Measurements from ENCODE around the gene MBD6. TPM values are rescaled to one million over a fixed set of nuclear protein-coding genes. Genes with fewer than 3 reads are reported as not detected.

Gene MBD6
- total RNA-seq (2022; extraction: Qiagen RNA extraction), result 20.1 to 28.9 TPM (median 27.2 TPM) in 5 replicates

GRCh38 chr12:57522011-57522886 lies at the start of gene MBD6:
Gene MBD6, plus strand, starts transcription at chr12:57522824. Its CDS starts 1,480 bp downstream, at chr12:57524304.

GRCh38 chr12:57479376-57480115 lies 43.1 kb upstream of the MBD6 start, which contains the start of gene ARHGAP9:
Gene ARHGAP9, minus strand, starts transcription at chr12:57479866. Its CDS starts 460 bp downstream, at chr12:57479406.

GRCh38 chr12:57487597-57488401 lies 34.8 kb upstream of the MBD6 start, which contains the start of gene MARS1:
Gene MARS1, plus strand, starts transcription at chr12:57488068. Its CDS starts 23 bp downstream, at chr12:57488091.

GRCh38 chr12:57520053-57520818 lies 2.4 kb upstream of the MBD6 start, which contains the start of gene DDIT3:
Gene DDIT3, minus strand, starts transcription at chr12:57520514. Its CDS starts 3,108 bp downstream, at chr12:57517406.

GRCh38 chr12:57546438-57547287 lies 24.0 kb downstream of the MBD6 start, which contains the start of gene DCTN2:
Gene DCTN2, minus strand, starts transcription at chr12:57547192. Its CDS starts 129 bp downstream, at chr12:57547063.

GRCh38 chr12:57549909-57550640 lies 27.5 kb downstream of the MBD6 start, which contains the start of gene KIF5A:
Gene KIF5A, plus strand, starts transcription at chr12:57550044. Its CDS starts 228 bp downstream, at chr12:57550272.

Other genes starting within 250 kb of the MBD6 start
- 7.6 to 9.8 TPM (median 8.0 TPM) in 5 replicates for gene R3HDM2, start 91.8 kb upstream of the MBD6 start, total RNA-seq (2022; extraction: Qiagen RNA extraction)
- gene INHBC, start 88.0 kb upstream of the MBD6 start, total RNA-seq (2022; extraction: Qiagen RNA extraction), result 0.05 TPM in 1 of 5 replicates, not detected in the others
- gene INHBE, start 67.5 kb upstream of the MBD6 start, total RNA-seq (2022; extraction: Qiagen RNA extraction), result 0.05 to 0.09 TPM in 2 of 5 replicates, not detected in the others
- gene GLI1, start 63.0 kb upstream of the MBD6 start, total RNA-seq (2022; extraction: Qiagen RNA extraction), result 4.5 to 6.2 TPM (median 5.6 TPM) in 5 replicates
- 0.17 to 0.62 TPM (median 0.38 TPM) in 5 replicates for gene ARHGAP9, start 43.0 kb upstream of the MBD6 start, total RNA-seq (2022; extraction: Qiagen RNA extraction)
- 125 to 280 TPM (median 129 TPM) in 5 replicates for gene MARS1, start 34.8 kb upstream of the MBD6 start, total RNA-seq (2022; extraction: Qiagen RNA extraction)
- gene DDIT3, start 2.3 kb upstream of the MBD6 start, total RNA-seq (2022; extraction: Qiagen RNA extraction), result 23.0 to 31.1 TPM (median 26.3 TPM) in 5 replicates
- 115 to 190 TPM (median 121 TPM) in 5 replicates for gene DCTN2, start 24.4 kb downstream of the MBD6 start, total RNA-seq (2022; extraction: Qiagen RNA extraction)
- gene KIF5A, start 27.2 kb downstream of the MBD6 start, total RNA-seq (2022; extraction: Qiagen RNA extraction), result 0.17 to 0.23 TPM (median 0.18 TPM) in 5 replicates
- 38.4 to 53.3 TPM (median 39.1 TPM) in 5 replicates for gene PIP4K2C, start 68.4 kb downstream of the MBD6 start, total RNA-seq (2022; extraction: Qiagen RNA extraction)
- 16.2 to 18.9 TPM (median 18.6 TPM) in 5 replicates for gene DTX3, start 82.0 kb downstream of the MBD6 start, total RNA-seq (2022; extraction: Qiagen RNA extraction)
- gene ARHGEF25, start 88.6 kb downstream of the MBD6 start, total RNA-seq (2022; extraction: Qiagen RNA extraction), result 4.2 to 6.7 TPM (median 5.7 TPM) in 5 replicates
- gene B4GALNT1, start 110.4 kb downstream of the MBD6 start, total RNA-seq (2022; extraction: Qiagen RNA extraction), result 38.5 to 45.9 TPM (median 42.8 TPM) in 5 replicates
- gene OS9, start 171.3 kb downstream of the MBD6 start, total RNA-seq (2022; extraction: Qiagen RNA extraction), result 110 to 134 TPM (median 114 TPM) in 5 replicates
- gene AGAP2, start 215.9 kb downstream of the MBD6 start, total RNA-seq (2022; extraction: Qiagen RNA extraction), result 0.09 to 0.23 TPM (median 0.12 TPM) in 5 replicates
- gene TSPAN31, start 222.2 kb downstream of the MBD6 start, total RNA-seq (2022; extraction: Qiagen RNA extraction), result 15.6 to 23.5 TPM (median 17.6 TPM) in 5 replicates
- gene CDK4, start 229.5 kb downstream of the MBD6 start, total RNA-seq (2022; extraction: Qiagen RNA extraction), result 235 to 292 TPM (median 248 TPM) in 5 replicates
- 6.4 to 8.5 TPM (median 8.3 TPM) in 5 replicates for gene MARCHF9, start 232.3 kb downstream of the MBD6 start, total RNA-seq (2022; extraction: Qiagen RNA extraction)
- 2.0 to 3.3 TPM (median 2.2 TPM) in 5 replicates for gene CYP27B1, start 244.3 kb downstream of the MBD6 start, total RNA-seq (2022; extraction: Qiagen RNA extraction)
- gene METTL1, start 249.3 kb downstream of the MBD6 start, total RNA-seq (2022; extraction: Qiagen RNA extraction), result 45.7 to 51.1 TPM (median 49.3 TPM) in 5 replicates
- gene EEF1AKMT3, start 249.8 kb downstream of the MBD6 start, total RNA-seq (2022; extraction: Qiagen RNA extraction), result 4.0 to 6.5 TPM (median 5.0 TPM) in 5 replicates

Measured in A549 treated with Hydrocortisone at 1 μM for 4 hours (cell line).